ENCODE results near the gene MT1HL1. TPM values are rescaled to one million over a fixed set of nuclear protein-coding genes. Genes with fewer than 3 reads are reported as not detected.

Gene MT1HL1
- total and polyA plus RNA-seq, 7 donors = not detected

DNA sequence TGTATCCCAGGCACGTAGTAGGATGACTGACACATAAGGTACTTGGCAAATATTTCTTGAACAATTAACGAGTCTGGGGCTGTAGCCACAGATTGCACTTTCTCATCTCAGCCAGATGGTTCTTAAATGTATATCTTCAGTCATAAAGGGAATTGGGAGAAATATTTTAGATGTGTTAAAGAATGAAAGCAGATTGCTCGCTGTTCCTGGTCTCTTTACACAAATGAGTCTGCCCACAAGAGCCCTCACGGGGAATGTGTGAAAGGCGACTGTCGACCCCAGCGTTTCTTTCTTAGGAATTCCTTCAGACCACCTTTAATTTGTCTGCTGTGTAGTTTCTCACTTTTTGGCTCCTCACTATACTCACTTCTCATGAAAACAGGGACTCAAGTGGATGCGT, 725 bp downstream of the MT1HL1 start:
- no peak overlapping the region for H3K27ac ChIP-seq
- H3K4me3 ChIP-seq = no peak overlapping the region
- TF ChIP-seq, protein P1, sequence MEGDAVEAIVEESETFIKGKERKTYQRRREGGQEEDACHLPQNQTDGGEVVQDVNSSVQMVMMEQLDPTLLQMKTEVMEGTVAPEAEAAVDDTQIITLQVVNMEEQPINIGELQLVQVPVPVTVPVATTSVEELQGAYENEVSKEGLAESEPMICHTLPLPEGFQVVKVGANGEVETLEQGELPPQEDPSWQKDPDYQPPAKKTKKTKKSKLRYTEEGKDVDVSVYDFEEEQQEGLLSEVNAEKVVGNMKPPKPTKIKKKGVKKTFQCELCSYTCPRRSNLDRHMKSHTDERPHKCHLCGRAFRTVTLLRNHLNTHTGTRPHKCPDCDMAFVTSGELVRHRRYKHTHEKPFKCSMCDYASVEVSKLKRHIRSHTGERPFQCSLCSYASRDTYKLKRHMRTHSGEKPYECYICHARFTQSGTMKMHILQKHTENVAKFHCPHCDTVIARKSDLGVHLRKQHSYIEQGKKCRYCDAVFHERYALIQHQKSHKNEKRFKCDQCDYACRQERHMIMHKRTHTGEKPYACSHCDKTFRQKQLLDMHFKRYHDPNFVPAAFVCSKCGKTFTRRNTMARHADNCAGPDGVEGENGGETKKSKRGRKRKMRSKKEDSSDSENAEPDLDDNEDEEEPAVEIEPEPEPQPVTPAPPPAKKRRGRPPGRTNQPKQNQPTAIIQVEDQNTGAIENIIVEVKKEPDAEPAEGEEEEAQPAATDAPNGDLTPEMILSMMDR (IDR thresholded peaks at IDR 0.05) = no peak
- TF ChIP-seq POLR2AphosphoS5 (IDR thresholded peaks at IDR 0.05) (no peak), EP300 (IDR thresholded peaks at IDR 0.05) (no peak), POLR2A (IDR thresholded peaks at IDR 0.05) (no peak)
- intact Hi-C loops (cut with DNase I) = no loop called here
- WGBS, 2 donors = 78 to 83% methylated on average over 8 of the region's 8 CpGs
- H3K27me3 ChIP-seq = no peaks in the 10 kb centered on the region
- no peak for DNase-seq
- no peaks in the 10 kb centered on the region for H3K9me3 ChIP-seq
- H3K36me3 ChIP-seq = no peaks in the 10 kb centered on the region
- peaks cover 0 to under 1% (median under 1%) of the 10 kb centered on the region in 4 donors for H3K4me1 ChIP-seq

DNA sequence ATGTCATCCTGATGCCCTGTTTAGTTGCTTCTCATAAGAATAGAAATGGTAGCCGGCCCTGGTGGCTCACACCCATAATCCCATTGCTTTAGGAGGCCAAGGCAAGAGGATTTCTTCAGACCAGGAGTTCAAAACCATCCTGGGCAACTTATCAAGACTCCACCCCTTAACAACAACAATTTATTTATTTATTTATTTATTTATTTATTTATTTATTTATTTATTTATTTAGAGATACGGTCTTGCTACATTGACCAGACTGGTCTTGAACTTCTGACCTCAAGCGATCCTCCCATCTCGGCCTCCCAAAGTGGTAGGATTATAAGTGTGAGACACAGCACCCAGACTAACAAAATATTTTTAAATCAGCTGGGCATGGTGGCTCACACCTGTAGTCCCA, 4.0 kb downstream of the MT1HL1 start:
- Histone ChIP-seq H3K27ac (no peak overlapping the region), H3K4me1 (peaks cover 0 to 14% (median 7%) of the 10 kb centered on the region in 4 donors), H3K4me3 (no peak overlapping the region), H3K27me3 (no peaks in the 10 kb centered on the region), H3K9me3 (no peaks in the 10 kb centered on the region), H3K36me3 (no peaks in the 10 kb centered on the region)
- intact Hi-C loops (cut with DNase I) = no loop called here
- DNase-seq = no peak
- TF ChIP-seq POLR2AphosphoS5 (IDR thresholded peaks at IDR 0.05) (no peak), POLR2A (IDR thresholded peaks at IDR 0.05) (no peak), EP300 (IDR thresholded peaks at IDR 0.05) (no peak)
- TF ChIP-seq, protein P1 (IDR thresholded peaks at IDR 0.05) = no peak
- 93% methylated on average over 4 of the region's 4 CpGs for WGBS, 2 donors

DNA sequence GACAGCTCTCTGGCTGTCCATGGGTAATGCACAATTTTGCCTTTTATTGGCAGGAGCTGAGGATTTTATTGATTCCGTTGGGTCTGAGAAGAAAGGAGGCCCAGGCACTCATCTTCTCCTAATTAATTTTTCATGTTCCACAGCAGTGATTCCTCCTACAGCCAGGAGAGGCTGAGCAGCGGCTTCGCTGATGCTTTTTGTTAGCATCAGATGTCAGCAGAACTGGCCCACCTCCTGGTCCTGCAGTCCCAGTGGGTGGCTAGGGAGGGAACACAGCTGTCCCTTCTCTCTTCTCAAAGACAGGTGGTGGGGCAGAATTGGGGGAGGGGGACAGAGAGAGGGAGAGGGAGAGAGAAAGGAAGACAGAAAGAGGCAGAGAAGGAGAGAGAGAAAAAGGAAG, 5.7 kb downstream of the MT1HL1 start:
- intact Hi-C loops (cut with DNase I) = no loop called here
- Histone ChIP-seq H3K4me1 (peaks cover 0 to 14% (median 7%) of the 10 kb centered on the region in 4 donors), H3K27me3 (no peaks in the 10 kb centered on the region), H3K27ac (peak overlapping the region in 1 of 4 donors; percentile 71), H3K4me3 (no peak overlapping the region), H3K36me3 (no peaks in the 10 kb centered on the region), H3K9me3 (no peaks in the 10 kb centered on the region)
- WGBS, 2 donors = 73 to 83% methylated on average over 3 of the region's 3 CpGs
- TF ChIP-seq POLR2A (IDR thresholded peaks at IDR 0.05) (no peak), POLR2AphosphoS5 (IDR thresholded peaks at IDR 0.05) (no peak), EP300 (IDR thresholded peaks at IDR 0.05) (no peak)
- TF ChIP-seq, protein P1 (IDR thresholded peaks at IDR 0.05) = no peak
- no peak for DNase-seq

DNA sequence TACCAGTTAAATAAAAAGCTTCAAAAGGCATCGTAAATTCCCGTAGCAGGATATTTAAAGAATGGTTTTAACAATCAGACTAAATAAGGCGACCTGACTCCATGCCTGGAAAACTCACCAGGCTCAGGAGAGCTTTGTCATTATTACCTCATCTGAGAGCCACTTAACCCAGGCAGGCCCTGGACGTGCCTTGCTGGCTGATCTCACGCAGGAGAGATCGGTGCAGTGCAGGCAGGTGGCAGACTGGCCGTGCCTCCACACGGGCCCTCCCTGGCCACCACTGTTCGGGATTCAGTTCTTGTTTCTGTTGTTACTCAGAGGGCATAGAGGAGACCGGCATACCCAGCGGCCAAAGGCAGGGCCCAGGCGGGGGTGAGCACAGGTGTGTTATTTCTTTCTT, 6.4 kb downstream of the MT1HL1 start:
- no peaks in the 10 kb centered on the region for H3K9me3 ChIP-seq
- TF ChIP-seq, protein P1 (IDR thresholded peaks at IDR 0.05) = no peak
- no peak for TF ChIP-seq POLR2A (IDR thresholded peaks at IDR 0.05)
- TF ChIP-seq POLR2AphosphoS5 (IDR thresholded peaks at IDR 0.05) = peak in 3 of 4 donors; percentile 10 to 50 (median 13)
- peak in 2 of 4 donors; percentile 12 to 61 for TF ChIP-seq EP300 (IDR thresholded peaks at IDR 0.05)
- 54% methylated on average over 12 of the region's 12 CpGs for WGBS, 2 donors

DNA sequence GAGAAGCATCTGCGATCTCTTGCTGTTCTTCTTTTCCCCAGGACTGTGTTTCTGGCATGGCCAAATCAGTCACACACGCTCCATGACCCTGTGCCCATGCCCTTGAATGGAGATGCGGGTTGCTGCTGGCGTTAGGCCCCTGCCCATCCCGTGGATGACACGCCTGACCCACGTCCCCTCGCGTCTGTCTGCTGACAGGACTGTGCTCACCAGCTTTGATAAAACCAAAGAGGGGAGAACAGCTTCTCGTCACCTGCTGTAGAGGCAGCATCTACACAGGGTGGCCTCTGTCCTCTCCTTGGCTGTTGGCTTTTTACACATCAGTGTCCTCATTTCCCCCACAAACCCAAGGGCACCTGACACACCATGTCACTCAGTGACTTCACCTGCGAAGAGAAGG, 6.9 kb downstream of the MT1HL1 start:
- Histone ChIP-seq H3K4me3 (no peak overlapping the region), H3K36me3 (no peaks in the 10 kb centered on the region), H3K9me3 (no peaks in the 10 kb centered on the region), H3K27me3 (no peaks in the 10 kb centered on the region), H3K4me1 (peaks cover 0 to 14% (median 7%) of the 10 kb centered on the region in 4 donors), H3K27ac (peak overlapping the region; percentile 16 to 71 (median 52))
- no peak for DNase-seq
- TF ChIP-seq, protein P1 (IDR thresholded peaks at IDR 0.05) = no peak
- TF ChIP-seq POLR2AphosphoS5 (IDR thresholded peaks at IDR 0.05) (no peak), EP300 (IDR thresholded peaks at IDR 0.05) (no peak), POLR2A (IDR thresholded peaks at IDR 0.05) (no peak)
- intact Hi-C loops (cut with DNase I) = no loop called here
- 86 to 87% methylated on average over 11 of the region's 11 CpGs for WGBS, 2 donors

More for the DNA sequence above, 6.4 kb downstream of the MT1HL1 start:
- H3K27me3 ChIP-seq = no peaks in the 10 kb centered on the region
- H3K4me3 ChIP-seq = no peak overlapping the region
- H3K4me1 ChIP-seq = peaks cover 0 to 14% (median 7%) of the 10 kb centered on the region in 4 donors
- intact Hi-C loops (cut with DNase I) = no loop called here
- no peaks in the 10 kb centered on the region for H3K36me3 ChIP-seq
- peak overlapping the region; percentile 16 to 71 (median 52) for H3K27ac ChIP-seq
- DNase-seq = no peak

Measured in sigmoid colon (tissue), 7 donors.